CD14-positive monocyte (primary cell): ENCODE results near the gene AKAP14. TPM values are rescaled to one million over a fixed set of nuclear protein-coding genes. Genes with fewer than 3 reads are reported as not detected.

ENCODE experiments used
- DNase-seq, 3 donors: peaks; one replicate each; pipeline ENCODE4 v3.0.0-alpha.2; 2011 to 2022
- H2AFZ ChIP-seq: 2 replicates; pipeline ENCODE4 v1.6.0; 2012; ENCODE audit warnings: mild to moderate bottlenecking, low read depth, low read length, inconsistent platforms; ENCODE audit not compliant: insufficient read depth, poor library complexity, severe bottlenecking
- H3K27ac ChIP-seq, 2 donors: 1 replicate in 1 of 2; 2 replicates in 1 of 2; pipeline ENCODE4 v1.5.1; 2012 to 2013; ENCODE audit warnings: low read length in 2 of 2, control low read depth in 1 of 2, inconsistent platforms in 1 of 2, low read depth in 1 of 2, mild to moderate bottlenecking in 1 of 2
- H3K27me3 ChIP-seq, 2 donors: one replicate each; pipeline versions ENCODE4 v1.6.0 to v1.6.1; 2011 to 2013; ENCODE audit warnings: low read length in 2 of 2; ENCODE audit not compliant: control insufficient read depth in 2 of 2, insufficient read depth in 2 of 2
- H3K36me3 ChIP-seq, 2 donors: replicated peaks in 1 of 2; 1 replicate in 1 of 2; 2 replicates in 1 of 2; pipeline versions ENCODE4 v1.5.1 to v1.6.1; 2012 to 2013; ENCODE audit warnings: low read length in 2 of 2, control low read depth in 1 of 2, inconsistent platforms in 1 of 2, mild to moderate bottlenecking in 1 of 2; ENCODE audit not compliant: insufficient read depth in 2 of 2, control insufficient read depth in 1 of 2
- H3K4me1 ChIP-seq, 2 donors: 1 replicate in 1 of 2; 2 replicates in 1 of 2; pipeline versions ENCODE4 v1.5.1 to v1.6.1; 2012 to 2013; ENCODE audit warnings: low read length in 2 of 2, control low read depth in 1 of 2, inconsistent platforms in 1 of 2, mild to moderate bottlenecking in 1 of 2, moderate library complexity in 1 of 2; ENCODE audit not compliant: insufficient read depth in 2 of 2, control insufficient read depth in 1 of 2
- H3K4me2 ChIP-seq: replicated peaks from 2 replicates; pipeline ENCODE3; 2012; ENCODE audit warnings: low read length, moderate library complexity, mild to moderate bottlenecking; ENCODE audit not compliant: poor library complexity, severe bottlenecking; ENCODE audit errors: extremely low read depth
- H3K4me3 ChIP-seq, 3 experiments: fragments of 200-600 bp in 1 of 3; sonication (generic) in 1 of 3; replicated peaks in 1 of 3; 1 replicate in 2 of 3; 2 replicates in 1 of 3; pipeline ENCODE4 v1.5.1; 2011 to 2013; ENCODE audit warnings: low read length in 3 of 3, mild to moderate bottlenecking in 3 of 3, control low read depth in 2 of 3, low read depth in 2 of 3, inconsistent platforms in 1 of 3, moderate library complexity in 1 of 3
- H3K79me2 ChIP-seq: 2 replicates; pipeline ENCODE4 v1.6.0; 2012; ENCODE audit warnings: mild to moderate bottlenecking, control low read depth, inconsistent platforms, low read length, moderate library complexity; ENCODE audit not compliant: insufficient read depth
- H3K9ac ChIP-seq: 2 replicates; pipeline ENCODE4 v1.6.0; 2017; ENCODE audit warnings: low read length, mild to moderate bottlenecking; ENCODE audit not compliant: insufficient read depth, poor library complexity, severe bottlenecking
- H3K9me3 ChIP-seq, 2 donors: replicated peaks in 1 of 2; 1 replicate in 1 of 2; 2 replicates in 1 of 2; pipeline versions ENCODE4 v1.5.1 to v1.6.1; 2012 to 2013; ENCODE audit warnings: low read length in 2 of 2, control low read depth in 1 of 2; ENCODE audit not compliant: control insufficient read depth in 1 of 2, insufficient read depth in 1 of 2
- H4K20me1 ChIP-seq: 2 replicates; pipeline ENCODE4 v1.6.0; 2012; ENCODE audit warnings: mild to moderate bottlenecking, low read length, control low read depth, moderate library complexity; ENCODE audit not compliant: insufficient read depth
- H3K27ac Mint-ChIP-seq, 7 donors: one replicate each; pipeline ENCODE4 v1.8.0; 2020; ENCODE audit warnings: mild to moderate bottlenecking in 7 of 7, mixed read lengths in 7 of 7, moderate library complexity in 6 of 7, inconsistent platforms in 2 of 7
- H3K27me3 Mint-ChIP-seq, 3 donors: one replicate each; pipeline ENCODE4 v1.8.0; 2021 to 2022; ENCODE audit warnings: low read depth in 3 of 3, mild to moderate bottlenecking in 3 of 3, mixed read lengths in 3 of 3, moderate library complexity in 3 of 3, inconsistent platforms in 1 of 3
- H3K36me3 Mint-ChIP-seq, 2 donors: one replicate each; pipeline ENCODE4 v1.8.0; 2020; ENCODE audit warnings: mixed read lengths in 2 of 2, inconsistent platforms in 1 of 2, mild to moderate bottlenecking in 1 of 2
- H3K4me1 Mint-ChIP-seq: one replicate; pipeline ENCODE4 v1.8.0; 2020; ENCODE audit warnings: mild to moderate bottlenecking, mixed read lengths
- H3K4me3 Mint-ChIP-seq, 2 donors: one replicate each; pipeline ENCODE4 v1.8.0; 2020; ENCODE audit warnings: mild to moderate bottlenecking in 2 of 2, mixed read lengths in 2 of 2, moderate library complexity in 1 of 2
- H3K9me3 Mint-ChIP-seq, 7 donors: one replicate each; pipeline ENCODE4 v1.8.0; 2020 to 2022; ENCODE audit warnings: mixed read lengths in 7 of 7, mild to moderate bottlenecking in 6 of 7, moderate library complexity in 6 of 7, inconsistent platforms in 2 of 7
- CTCF ChIP-seq: fragments of 200-600 bp; IDR thresholded peaks from one replicate; pipeline ENCODE4 v1.8.0; 2022; ENCODE audit warnings: antibody characterized with exemption, mild to moderate bottlenecking
- WGBS: methylation state at CpG from one replicate; pipeline ENCODE4 v1.1.5; 2013; ENCODE audit warnings: missing lambda C conversion rate; ENCODE audit not compliant: insufficient coverage; 5-methylcytosine and 5-hydroxymethylcytosine counted together
- intact Hi-C, 2 donors: fragments of 100-400 bp; cut with micrococcal nuclease; formaldehyde crosslinking; loops; one replicate each; pipeline versions ENCODE4 v1.15.0 to v1.15.1; 2023
- polyA plus RNA-seq, 3 donors: library from polyadenylated mRNA; depleted of rRNA in 1 of 3; unstranded in 2 of 3; stranded (reverse) in 1 of 3; fragments of 300-500 nt in 2 of 3; fragments of >200 nt in 1 of 3; fragmentation: Illumina TruSeq in 2 of 3; gene quantifications; 1 replicate in 2 of 3; 2 replicates in 1 of 3; pipeline ENCODE4 v1.2.3, GENCODE V29; 2012 to 2021

Gene AKAP14
- polyA plus RNA-seq, 3 donors: not detected

GRCh38 chrX:119871245-119871598 lies 24.5 kb upstream of the AKAP14 start:
- H2AFZ ChIP-seq: peak overlapping the region; percentile 77
- WGBS: 0% methylated on average over 16 of the region's 26 CpGs

More at GRCh38 chrX:119871245-119871598, 24.5 kb upstream of the AKAP14 start:
- Mint-ChIP-seq H3K9me3 (peaks cover 0 to 11% (median 0%) of the 10 kb centered on the region in 7 donors), H3K27ac (peak overlapping the region; percentile 94 to 99 (median 97)), H3K36me3 (peaks cover 4 to 6% of the 10 kb centered on the region in 2 donors), H3K4me3 (peak overlapping the region; percentile 90 to 99), H3K27me3 (peaks cover 0 to 16% (median 0%) of the 10 kb centered on the region in 3 donors), H3K4me1 (peaks cover 21% of the 10 kb centered on the region)
- Histone ChIP-seq H3K4me3 (peak overlapping the region; percentile 84 to 94 (median 87)), H3K79me2 (peaks cover 52% of the 10 kb centered on the region), H3K4me1 (peaks cover 11 to 21% of the 10 kb centered on the region in 2 donors), H4K20me1 (no peaks in the 10 kb centered on the region), H3K4me2 (peak overlapping the region; percentile 82), H3K9ac (peak overlapping the region; percentile 80), H3K27me3 (no peaks in the 10 kb centered on the region), H3K27ac (peak overlapping the region; percentile 93 to 96), H3K36me3 (peaks cover 13 to 15% of the 10 kb centered on the region in 2 donors), H3K9me3 (no peaks in the 10 kb centered on the region)
- no peak for TF ChIP-seq CTCF
- intact Hi-C loops: loop anchor here in 1 of 2 donors (10.0 kb wide), 1 partner anchor 76 kb away; the partner anchor contains the start of gene RPL39
- DNase-seq: peak; percentile 9 to 60 (median 51)
